GM12872 (cell line): Measurements from ENCODE around the gene SLU7.

ENCODE experiments used
- TF ChIP-seq, protein P1 (sequence below): IDR thresholded peaks from 3 replicates; pipeline ENCODE4 v1.5.1; 2011; ENCODE audit warnings: low read depth, mild to moderate bottlenecking, low read length, moderate library complexity; ENCODE audit not compliant: insufficient read depth

The SLU7 gene

DNA sequence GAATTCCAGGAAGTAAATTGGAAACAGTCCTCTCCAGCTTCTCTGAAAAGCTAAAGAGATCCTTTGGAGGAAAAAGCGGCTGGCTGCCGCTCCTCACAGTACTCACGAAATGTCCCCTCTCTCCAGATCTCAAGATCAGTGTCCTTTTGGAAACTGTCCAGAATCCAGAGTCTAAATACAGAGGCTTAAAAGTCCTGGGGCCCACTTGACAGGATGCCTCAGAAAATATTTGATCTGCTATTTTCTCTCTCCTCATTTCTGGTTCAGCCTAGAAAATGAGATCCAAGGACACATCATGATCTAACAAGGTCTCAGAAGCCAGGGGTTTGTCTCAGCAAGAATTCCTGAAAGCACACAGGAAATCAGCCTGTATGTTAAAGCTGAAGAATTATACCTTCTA is 55.7 kb downstream of the SLU7 start:
- TF ChIP-seq, protein P1, sequence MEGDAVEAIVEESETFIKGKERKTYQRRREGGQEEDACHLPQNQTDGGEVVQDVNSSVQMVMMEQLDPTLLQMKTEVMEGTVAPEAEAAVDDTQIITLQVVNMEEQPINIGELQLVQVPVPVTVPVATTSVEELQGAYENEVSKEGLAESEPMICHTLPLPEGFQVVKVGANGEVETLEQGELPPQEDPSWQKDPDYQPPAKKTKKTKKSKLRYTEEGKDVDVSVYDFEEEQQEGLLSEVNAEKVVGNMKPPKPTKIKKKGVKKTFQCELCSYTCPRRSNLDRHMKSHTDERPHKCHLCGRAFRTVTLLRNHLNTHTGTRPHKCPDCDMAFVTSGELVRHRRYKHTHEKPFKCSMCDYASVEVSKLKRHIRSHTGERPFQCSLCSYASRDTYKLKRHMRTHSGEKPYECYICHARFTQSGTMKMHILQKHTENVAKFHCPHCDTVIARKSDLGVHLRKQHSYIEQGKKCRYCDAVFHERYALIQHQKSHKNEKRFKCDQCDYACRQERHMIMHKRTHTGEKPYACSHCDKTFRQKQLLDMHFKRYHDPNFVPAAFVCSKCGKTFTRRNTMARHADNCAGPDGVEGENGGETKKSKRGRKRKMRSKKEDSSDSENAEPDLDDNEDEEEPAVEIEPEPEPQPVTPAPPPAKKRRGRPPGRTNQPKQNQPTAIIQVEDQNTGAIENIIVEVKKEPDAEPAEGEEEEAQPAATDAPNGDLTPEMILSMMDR, result no peak

DNA sequence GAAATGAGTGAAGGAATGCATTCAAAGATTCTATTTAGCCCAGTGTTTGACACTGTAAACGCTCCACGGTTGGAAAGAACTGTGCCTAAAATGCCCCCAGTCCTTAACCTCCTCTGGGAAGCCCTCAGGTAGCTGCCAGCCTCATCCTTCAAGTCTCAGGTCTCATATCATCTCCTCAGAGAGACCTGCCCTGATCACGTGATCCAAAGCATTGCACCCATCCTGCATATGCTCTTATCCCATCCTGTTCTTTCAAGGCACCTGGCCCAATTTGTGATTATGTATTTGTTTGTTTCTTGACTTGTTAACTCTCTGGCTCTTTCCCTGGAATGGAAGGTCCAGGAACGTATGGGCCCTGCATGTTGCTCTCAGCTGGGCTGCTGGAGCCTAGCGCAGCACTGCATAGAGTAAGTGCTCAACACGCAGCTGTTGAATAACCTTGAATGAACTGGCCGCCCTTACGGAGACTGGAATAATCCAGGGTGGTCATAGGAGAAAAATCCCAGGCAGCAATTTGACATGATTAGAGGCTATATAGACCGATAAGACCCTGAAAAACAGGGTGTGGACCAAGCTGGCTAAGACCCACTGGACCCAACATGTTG is 57.2 kb downstream of the SLU7 start:
- TF ChIP-seq, protein P1, result no peak

DNA sequence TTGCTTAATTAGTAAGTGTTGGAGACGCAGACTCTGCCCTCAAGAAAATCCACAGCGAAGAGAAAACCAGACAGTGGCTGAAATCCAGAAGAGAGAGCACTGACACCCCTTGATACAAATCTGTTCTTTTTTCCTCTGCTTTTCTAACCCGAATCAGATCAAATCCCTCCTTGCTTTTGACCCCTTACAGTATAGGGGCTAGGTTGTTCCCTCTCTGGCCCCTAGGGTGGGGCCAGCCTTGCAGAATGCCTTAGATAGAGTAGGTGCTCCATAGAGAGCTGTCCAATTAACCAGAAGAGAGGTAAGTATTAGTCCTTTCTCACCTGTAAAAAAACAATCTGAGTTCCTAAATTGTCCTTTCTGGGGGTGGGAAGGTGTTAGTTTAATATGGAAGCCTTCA is 58.6 kb downstream of the SLU7 start:
- TF ChIP-seq, protein P1, result 0 out of 3 replicates have a peak, but pooled peaks have one; percentile 4

DNA sequence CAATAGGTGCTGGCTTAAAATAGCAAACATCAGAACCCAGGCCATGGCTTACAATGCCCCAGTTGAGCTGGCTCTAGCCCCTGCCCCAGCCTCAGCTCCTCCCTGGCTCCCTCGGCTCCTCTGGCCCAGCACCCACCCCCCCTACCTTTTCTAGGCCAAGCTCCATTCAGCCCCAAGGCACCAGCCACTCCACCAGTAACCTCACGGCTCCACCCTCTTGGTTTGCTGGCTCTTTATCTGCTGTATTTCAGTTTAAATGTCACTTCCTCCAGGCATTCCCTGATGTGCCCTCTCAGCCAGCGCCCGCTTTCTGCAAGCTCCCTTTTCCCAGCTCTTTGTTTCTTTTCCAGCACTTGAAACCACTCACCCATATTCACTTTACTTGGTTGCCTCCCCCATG is 59.1 kb downstream of the SLU7 start:
- TF ChIP-seq, protein P1, result no peak

DNA sequence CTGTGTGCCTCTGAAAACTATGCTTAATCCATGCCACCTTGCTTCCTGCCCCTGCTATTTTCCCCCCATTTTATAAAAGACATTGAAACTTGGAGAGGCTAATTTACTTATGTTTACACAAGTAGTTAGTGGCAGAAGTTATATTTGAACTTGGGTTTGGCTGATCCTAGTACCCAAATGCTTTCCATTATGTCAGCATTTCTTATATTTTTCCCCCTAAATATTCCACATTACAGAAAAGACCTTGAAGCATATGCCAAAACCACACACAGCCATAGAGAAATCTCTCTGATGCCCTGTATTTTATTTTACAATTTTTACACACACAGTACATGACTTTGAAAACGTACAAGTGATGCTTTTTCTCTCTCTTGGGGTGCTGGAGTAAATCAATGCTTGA is 59.6 kb downstream of the SLU7 start:
- TF ChIP-seq, protein P1, result no peak

DNA sequence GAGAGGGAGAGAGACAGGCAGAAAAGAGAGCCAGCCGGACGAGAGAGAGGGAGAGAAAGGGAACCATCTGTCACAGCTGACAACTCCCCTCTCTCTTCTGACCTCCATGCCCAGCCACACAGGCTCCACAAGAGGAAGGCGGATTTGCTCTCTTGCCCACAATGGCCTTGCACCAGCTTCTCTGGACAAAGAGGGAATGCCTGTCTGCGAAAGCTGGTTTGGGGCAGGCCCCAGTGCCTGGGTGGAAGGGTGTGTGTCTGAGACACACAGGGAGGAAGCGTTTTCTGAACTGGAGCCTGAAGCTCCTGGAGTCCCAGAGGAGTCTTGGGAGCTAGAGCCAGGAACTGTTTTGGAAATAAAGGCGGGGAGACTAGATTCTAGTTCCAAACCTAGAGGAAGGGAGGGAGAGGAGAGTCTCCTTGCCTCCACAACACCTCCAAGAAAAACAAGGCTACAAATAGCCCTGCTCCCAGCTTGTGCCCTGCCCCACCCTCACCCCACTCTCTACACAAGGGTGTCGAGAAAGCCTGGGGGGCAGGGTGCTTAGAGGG is 60.9 kb downstream of the SLU7 start:
- TF ChIP-seq, protein P1, result no peak

DNA sequence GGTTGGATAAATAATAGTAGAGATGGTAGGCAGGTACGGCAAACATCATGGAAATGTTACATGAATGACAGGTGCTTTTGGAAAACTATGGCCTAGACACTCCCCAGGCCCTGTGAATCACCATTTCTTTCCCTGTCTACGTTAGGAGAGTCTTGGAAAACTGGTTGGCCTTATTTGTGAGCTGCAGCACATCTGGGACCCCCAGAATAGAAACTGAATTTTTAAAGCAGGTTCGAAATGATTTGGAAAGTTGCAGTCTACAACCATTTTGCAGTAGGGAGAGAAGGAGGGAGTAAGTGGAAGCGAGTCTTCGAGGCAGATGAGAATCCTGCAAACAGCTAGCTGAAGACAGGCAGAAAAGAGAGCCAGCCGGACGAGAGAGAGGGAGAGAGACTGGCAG is 61.5 kb downstream of the SLU7 start:
- TF ChIP-seq, protein P1, result no peak
